Stromal cell of bone marrow (primary cell): Measurements from ENCODE around the gene CAMK4.
A peak's percentile ranks its signal among the peaks of the same experiment; 100 is the strongest.

Experiments used
- DNase-seq: peaks from one replicate; pipeline ENCODE4 v3.0.0-alpha.2; 2012; ENCODE audit warnings: low read depth

The CAMK4 gene

GRCh38 chr5:111493031-111493430, 268.8 kb downstream of the CAMK4 start:
- no peak for DNase-seq

- DNase-seq: no peak
Measured at GRCh38 chr5:111494355-111494999, 270.3 kb downstream of the CAMK4 start.

DNA sequence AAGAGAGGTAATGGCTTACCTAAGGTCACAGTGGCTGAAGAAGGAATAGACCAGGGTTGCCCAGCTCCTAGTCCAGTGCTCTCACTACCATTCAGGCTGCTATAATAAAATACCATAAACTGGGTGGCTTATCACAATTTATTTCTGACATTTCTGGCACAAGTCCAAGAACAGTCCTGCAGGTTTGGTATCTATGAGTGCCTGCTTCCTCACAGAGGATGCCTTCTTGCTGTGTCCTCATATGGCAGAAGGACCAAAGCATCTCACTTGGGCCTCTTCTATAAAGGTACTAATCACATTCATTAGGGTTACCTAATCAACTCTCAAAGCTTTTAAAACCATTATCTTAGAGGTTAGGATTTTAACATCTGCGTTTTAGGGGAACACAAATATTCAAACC, 271.0 kb downstream of the CAMK4 start:
- no peak for DNase-seq

DNA sequence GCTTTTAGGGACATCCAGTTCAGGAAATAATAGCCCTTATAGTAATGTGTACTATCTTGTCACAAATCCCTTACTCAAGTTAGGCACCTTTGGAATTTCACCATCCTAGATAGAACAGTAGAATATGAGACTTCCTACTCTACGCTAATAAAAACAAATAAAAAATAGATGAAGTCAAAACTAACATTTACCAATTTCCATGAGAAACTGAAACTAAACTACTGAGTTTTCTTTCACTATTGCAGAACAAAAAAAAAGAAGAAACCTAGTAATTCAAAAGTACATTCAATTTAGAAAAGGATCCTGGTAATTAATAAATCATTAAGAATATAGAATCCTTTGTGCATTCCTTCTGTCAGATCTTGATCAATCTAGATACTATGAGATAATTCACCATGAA, 274.2 kb downstream of the CAMK4 start:
- DNase-seq: no peak

GRCh38 chr5:111502956-111503355, 278.8 kb downstream of the CAMK4 start:
- DNase-seq: no peak

DNA sequence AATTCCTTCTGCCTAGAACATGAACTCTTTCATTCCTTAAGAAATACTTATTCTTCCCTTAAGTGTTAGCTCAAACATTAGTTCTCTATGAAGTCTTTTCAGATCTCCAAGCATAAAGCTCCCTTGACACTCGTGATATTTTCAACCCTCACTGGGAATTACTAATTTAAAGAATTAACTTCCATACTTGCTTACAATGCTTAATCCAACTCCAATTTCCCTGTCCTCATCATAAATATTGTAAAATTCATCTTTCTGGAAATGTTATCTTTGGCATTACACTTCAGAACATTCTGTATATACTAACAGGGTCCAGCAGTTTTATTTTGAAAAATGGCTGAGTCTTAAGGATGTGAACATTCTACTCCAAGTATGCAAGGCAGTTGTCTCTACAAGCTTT, 280.9 kb downstream of the CAMK4 start:
- DNase-seq: no peak

DNA sequence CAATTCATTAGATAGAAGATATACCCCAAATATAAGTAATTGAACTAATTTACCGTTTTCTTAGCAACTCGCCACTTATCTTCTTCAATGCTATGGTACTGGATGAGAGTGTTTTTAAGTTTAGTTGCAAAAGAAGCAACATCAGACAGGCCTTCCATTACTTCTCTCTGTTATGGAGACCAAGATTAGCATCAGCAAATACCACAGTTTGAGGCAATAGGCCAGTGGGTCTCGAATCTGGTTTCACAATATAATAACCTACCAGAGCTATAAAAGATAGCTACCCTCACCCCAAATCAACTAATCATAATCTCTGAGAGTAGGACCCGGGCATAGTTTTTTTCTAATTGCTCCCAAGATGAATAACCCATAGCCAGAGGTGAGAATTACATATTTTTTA, 283.1 kb downstream of the CAMK4 start:
- DNase-seq: no peak

DNA sequence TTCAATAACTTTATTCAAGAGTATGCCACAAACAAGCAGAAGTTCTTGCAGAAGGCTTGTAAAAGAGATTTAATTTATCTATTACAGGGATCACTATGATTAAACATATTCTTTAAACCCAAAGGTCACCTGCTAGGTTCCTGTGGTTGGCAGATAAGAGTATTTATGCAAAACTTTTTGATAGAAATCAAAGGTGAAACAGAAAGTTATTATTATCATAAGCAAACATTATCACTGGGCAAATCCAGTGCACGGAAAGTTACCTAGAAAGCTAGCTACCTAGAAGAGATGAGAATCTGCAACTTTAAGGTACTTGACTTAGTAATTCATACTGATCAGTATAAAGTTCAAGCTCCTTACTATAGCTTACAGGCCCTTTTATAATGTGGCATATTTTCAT, 284.9 kb downstream of the CAMK4 start:
- DNase-seq: no peak

GRCh38 chr5:111511174-111511830, 287.1 kb downstream of the CAMK4 start:
- no peak for DNase-seq

GRCh38 chr5:111511831-111512374, 287.7 kb downstream of the CAMK4 start:
- DNase-seq: no peak

GRCh38 chr5:111512375-111513130, 288.4 kb downstream of the CAMK4 start, which contains the start of gene STARD4:
STARD4 (minus strand) TSS chr5:111512535; CDS start chr5:111507433, 5,102 bp downstream.
- DNase-seq: peak; percentile 91

DNA sequence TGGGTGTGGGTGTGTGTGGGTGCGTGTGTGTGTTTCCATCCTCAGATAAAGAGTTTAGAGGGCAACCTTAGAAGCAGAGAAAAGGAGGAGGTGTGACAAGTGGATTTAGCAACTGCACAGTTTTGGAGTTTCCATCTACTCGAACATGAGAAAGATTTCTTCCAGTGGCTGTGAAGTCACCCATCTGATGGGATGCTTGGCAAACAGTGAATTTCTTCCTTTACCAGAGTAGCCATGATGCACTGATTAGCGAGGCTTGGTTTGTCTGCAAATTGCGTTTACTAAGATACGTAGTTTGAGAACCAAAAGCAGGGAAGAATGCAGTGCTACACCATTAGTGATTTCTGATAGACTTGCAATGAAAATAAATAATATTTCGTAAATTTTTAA, 288.9 kb downstream of the CAMK4 start:
- DNase-seq: no peak

DNA sequence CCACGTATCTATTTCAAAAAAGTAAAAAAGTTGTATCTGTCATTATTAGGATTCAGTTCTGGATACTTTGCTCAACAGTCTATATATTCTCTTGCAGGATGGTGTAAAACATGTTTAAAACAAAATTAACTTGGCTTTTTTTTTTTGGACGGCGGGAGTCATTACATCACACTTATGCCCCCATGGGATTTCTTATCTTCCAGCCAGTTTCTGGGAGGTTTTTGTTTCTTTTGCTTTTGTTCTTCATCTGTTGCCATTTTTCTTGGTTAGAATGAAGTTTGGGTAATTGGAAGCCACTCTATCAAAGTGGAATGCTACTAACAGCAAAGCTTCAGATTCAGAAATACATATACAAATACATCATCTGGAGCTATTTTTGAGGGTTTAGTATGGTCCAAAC, 289.9 kb downstream of the CAMK4 start:
- DNase-seq: no peak

DNA sequence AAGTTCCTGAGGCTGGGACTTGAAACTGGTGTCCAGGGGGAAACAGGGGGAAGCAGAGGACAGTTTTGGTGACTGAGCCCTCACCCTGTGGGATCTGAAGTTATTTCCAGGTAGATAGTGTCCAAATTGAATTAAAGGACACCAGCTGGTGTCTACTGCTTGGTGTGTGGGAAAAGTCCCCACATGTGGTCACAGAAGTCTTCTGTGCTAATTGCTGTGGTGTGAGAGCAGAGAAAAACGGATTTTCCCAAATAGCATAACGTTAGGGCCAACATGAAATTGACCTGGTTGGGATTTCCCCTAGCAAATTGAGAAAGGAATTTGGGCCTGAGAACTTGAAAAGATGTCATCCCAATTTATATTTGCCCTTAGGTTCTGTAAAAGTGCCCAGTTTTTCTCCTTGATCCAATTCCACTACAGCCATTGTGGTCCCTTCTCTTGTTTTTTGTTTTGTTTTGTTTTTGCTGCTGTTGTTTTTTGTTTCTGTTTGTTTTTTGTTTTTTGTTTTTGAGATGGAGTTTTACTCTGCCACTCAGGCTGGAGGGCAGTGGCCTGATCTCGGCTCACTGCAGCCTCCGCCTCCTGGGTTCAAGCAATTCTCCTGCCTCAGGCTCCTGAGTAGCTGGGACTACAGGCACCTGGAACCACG, 293.8 kb downstream of the CAMK4 start:
- no peak for DNase-seq

GRCh38 chr5:111518777-111519176, 294.6 kb downstream of the CAMK4 start:
- no peak for DNase-seq

GRCh38 chr5:111520908-111521307, 296.7 kb downstream of the CAMK4 start:
- DNase-seq: no peak

GRCh38 chr5:111528056-111528455, 303.9 kb downstream of the CAMK4 start:
- DNase-seq: no peak

DNA sequence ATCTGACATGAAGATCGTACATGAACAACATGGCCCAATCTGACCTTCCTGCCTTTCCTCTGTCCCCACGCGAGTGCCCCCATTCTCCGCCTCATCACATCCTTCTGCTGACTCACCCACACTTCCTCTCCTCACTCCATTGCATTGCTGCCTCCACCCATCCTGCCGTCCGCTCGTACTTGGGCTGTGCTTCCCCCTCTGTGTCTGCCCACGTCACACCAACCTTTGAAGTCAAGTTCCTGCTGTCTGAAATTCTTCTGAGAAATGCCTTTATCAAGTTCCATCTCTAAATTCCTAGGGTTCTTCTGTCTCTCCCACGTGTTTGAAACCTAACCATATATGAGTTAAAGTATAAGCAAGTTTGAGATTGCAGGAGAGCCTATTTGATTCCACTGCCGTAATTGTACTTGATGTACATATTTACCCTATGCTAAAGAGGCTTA, 306.1 kb downstream of the CAMK4 start:
- no peak for DNase-seq

- no peak for DNase-seq
Measured at GRCh38 chr5:111532886-111533582, 308.9 kb downstream of the CAMK4 start.

GRCh38 chr5:111535879-111536549, 311.8 kb downstream of the CAMK4 start:
- no peak for DNase-seq
